GM12874 (cell line): ENCODE results near the gene ARSA.

Source experiments
- TF ChIP-seq, protein P1 (sequence below): IDR thresholded peaks from 2 replicates; pipeline ENCODE4 v1.5.1; 2011; ENCODE audit warnings: low read depth, mild to moderate bottlenecking, control low read depth, low read length, moderate library complexity; ENCODE audit not compliant: insufficient read depth

The ARSA gene

DNA sequence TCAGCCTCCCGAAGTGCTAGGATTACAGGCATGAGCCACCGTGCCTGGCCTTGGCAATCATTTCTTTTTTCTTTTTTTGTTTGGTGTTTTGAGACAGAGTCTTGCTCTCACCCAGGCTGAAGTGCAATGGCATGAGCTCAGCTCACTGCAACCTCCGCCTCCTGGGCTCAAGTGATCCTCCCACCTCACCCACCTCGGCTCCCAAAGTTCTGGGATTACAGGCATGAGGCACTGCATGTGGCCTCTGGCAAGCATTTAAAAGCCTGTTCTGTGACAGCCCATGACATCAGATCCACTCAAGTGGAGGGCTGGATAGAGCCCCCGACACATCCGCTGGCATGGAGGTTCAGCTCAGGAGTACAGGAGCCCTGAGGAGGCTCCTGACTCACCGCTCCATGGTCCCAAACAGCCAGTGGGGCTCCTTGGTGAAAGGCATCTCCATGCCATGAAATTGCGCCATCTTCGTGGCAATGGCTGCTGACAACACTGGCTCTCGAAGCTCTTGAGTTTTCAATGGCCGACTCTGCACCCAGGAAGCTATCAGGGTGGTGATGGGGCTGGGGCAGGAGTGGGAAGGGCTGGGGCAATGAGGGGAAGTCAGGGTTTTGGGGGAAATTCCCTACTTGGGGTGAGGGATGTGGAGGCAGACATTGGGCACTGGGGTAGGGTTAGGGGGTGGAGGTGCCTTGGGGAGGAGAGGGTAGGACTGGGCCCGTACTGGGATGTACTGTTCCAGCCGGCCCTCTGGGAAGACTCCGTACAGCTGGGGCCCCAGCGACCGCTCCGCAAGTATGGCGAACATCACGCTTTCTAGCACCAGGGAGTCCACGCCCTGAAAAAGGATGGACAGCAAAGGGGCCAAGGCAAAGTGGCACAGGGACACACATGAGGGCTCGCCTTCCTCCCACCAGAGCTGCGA lies 46.7 kb downstream of the ARSA start:
- TF ChIP-seq, protein P1, sequence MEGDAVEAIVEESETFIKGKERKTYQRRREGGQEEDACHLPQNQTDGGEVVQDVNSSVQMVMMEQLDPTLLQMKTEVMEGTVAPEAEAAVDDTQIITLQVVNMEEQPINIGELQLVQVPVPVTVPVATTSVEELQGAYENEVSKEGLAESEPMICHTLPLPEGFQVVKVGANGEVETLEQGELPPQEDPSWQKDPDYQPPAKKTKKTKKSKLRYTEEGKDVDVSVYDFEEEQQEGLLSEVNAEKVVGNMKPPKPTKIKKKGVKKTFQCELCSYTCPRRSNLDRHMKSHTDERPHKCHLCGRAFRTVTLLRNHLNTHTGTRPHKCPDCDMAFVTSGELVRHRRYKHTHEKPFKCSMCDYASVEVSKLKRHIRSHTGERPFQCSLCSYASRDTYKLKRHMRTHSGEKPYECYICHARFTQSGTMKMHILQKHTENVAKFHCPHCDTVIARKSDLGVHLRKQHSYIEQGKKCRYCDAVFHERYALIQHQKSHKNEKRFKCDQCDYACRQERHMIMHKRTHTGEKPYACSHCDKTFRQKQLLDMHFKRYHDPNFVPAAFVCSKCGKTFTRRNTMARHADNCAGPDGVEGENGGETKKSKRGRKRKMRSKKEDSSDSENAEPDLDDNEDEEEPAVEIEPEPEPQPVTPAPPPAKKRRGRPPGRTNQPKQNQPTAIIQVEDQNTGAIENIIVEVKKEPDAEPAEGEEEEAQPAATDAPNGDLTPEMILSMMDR = no peak

DNA sequence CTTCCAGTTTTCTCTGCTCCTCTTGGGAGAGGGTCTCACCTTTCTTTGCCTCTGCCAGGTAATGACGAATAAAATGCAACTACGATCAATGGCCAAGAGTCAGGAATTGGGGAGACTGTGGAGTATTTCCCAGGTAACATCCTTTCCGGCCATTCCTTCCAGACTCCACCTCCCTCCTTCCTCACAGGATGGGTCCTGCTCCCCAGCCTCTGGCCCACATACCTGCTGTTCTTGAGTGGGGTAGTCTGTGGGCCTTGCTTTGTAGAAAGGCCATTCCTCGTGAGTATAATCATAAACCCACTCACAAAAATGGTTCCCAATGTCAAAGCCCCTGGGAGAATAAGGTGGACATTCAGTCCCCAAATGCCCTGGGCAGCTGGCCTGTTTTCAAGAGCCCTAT lies 48.2 kb downstream of the ARSA start:
- TF ChIP-seq, protein P1 = no peak

DNA sequence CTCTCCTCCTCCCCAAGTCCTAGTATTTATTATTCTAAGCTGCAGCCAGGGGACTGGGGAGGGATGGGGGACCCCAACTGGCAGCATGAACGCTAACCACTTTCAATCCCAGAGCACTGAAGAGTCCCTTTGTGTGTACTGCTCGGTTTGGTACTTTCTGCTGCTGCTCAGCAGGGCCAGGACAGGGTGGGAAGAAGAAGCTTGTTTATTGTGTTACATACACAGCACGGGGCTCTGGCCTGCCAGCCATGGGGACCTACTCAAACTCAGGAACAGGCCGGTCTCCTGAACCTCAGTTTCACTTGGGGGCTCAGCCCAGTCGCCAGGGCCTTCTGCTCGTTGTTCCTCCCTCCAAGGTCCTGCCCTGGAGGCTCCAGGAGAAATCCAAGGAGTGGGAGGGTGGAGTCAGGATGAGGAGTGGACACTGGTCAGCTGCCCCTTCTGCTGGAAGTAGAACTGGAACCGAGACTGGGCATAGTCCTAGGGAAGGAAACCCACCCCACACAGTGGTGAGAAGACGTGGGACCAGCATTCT lies 49.1 kb downstream of the ARSA start:
- TF ChIP-seq, protein P1 = no peak

DNA sequence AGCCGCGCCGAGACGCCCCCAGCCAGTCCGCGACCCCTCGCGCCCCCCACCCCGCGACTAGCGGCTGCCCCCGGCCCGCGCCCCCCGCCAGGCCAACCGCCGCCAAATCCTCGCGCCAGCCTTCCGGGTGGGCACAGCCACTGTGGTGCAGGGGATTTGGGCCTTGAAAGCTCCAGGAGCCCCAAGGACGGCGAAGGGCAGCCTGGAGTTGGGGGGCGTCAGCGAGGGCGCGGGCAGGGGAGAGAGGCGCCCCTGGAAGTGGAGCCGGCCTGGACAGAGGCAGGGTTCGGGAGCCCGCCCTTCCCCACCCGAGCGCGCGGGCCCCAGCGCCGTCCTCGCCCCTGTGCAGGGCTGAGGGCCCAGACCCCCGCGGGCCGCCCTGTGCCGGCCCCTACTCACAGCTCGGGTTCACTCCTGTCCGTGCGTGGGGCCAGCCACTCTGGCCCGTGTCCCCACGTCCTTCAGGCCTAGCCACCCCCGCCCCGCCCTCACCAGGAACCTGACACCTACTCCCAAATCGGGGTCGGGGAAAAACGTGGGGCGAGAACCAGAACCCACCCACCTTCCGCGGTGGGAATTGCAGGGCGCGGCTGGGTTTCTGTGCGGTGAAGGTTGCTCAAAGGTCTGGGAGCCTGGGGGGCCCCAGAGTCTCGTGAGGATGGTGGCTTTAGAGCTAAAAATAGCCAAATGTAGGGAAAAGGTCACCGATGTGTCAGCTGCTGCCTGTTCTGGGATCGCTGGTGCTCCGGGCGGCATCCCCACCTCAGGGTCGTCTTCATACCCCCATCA lies 49.8 kb downstream of the ARSA start, which contains the start of gene CPT1B:
CPT1B (minus strand) TSS at position 441 of the 789 bp plus-strand sequence. CDS start 512 bp downstream, outside the sequence.
- TF ChIP-seq, protein P1 = no peak

DNA sequence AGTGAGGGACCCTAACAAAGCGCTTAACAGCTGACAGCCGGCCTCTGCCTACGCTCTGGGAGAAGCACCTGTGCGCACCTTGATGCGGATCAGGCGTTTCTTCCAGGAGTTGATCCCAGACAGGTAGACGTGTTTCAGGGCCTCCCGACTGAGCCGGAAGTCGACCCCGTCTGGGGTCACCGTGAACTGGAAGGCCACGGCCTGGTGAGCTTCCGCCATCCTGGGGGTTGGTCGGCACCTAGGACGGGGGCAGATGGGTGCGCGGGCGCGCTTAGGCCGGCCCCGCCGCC lies 50.3 kb downstream of the ARSA start:
- TF ChIP-seq, protein P1 = no peak

DNA sequence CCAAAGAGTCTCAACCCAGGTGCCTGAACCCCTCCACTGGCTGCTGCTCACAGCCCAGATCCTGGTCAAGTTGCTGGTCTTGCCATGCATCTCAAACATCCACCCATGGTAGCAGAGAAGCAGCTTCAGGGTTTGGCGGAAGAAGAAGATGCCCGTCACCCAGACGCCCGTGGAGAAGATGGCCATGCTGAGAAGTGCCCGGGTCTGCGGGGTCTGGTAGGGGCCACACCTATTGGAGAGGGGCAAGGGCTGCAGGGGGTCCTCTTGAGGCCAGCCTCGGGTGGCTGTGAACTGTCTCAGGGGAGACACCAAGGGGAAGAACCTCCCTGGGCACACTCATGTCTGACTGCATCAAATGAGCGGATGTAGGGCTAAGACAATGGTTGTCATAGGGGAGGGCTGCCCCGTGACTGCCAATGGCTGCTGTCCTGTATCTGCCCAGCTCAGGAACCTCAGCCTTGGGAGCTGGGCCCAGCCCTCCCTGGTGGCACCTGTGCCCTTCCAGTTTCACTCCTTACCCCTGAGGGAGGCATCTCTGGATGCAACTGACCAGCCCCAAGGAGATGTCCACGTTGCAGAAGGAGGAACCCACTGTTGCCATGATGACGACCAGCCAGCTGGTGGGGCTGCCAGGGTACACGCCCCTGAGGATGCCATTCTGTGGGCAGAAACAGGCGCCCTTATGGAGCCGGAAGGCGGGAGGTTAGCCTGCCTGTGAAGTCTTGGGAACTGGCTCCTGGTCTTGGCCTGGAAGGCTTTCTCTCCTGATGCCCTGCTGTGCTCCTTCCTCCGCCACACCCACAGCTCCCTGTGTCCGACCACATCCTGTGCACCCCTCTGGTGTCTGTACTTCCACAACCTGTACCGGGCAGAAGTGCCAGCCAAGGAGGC lies 50.9 kb downstream of the ARSA start:
- TF ChIP-seq, protein P1 = no peak
